ENCODE results near the gene GCN1. TPM values are rescaled to one million over a fixed set of nuclear protein-coding genes. Genes with fewer than 3 reads are reported as not detected.

The GCN1 gene
- total RNA-seq, 1 donor from 2014 or later, result 49.0 TPM

DNA sequence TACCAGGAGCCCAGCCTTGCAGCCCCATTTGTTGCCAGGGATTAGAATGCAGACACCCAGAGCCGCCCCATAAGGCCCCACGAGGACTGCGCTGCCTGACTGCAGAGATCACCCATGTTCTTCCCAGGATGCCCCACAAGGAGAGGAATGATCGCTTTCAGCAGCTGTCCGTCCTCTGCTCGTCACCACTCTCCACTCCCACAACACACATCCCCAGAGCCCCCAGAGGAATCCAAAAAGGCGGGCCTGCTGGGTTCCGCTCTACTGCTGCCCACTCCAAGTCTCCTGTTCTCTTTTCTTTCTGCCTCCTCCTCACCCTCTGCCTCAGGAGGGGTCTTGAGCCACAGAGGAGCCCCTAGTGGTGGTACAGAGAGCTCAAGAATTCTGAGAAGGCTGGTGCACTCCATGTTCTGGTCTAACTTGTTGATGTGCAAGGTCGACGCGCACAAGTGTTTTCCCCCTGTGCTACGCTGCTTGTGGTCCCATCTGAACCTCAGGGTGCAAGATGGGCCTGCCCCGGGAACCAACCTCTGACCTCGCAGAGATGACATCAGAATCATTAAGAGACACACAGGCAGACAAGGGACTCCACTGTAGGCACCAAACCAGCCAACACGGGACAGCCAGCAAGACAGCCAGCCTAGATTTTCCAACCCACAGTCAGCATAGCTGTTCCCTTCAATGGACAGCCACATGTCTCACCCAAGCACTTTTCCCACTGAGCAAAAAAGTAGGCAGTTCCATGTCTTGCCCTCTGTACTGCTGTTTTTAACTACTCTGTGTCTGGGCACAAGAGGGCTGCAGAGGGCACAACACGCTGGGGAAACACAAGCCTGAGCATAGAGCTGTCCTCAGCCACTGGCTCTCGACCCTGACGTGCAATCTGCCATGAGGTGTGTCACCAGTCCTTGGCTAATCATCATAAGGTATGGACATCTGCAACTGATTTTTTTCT, 41.1 kb upstream of the GCN1 start:
- Histone ChIP-seq H3K9me3 (no peaks in the 10 kb centered on the region), H3K27ac (peak overlapping the region; percentile 89 to 90), H3K4me1 (peaks cover 49 to 89% of the 10 kb centered on the region in 2 donors), H3K36me3 (no peaks in the 10 kb centered on the region), H3K27me3 (no peaks in the 10 kb centered on the region), H3K4me3 (peak overlapping the region in 1 of 2 donors; percentile 12)
- intact Hi-C loops (cut with DNase I), result no loop called here
- TF ChIP-seq, protein P1, sequence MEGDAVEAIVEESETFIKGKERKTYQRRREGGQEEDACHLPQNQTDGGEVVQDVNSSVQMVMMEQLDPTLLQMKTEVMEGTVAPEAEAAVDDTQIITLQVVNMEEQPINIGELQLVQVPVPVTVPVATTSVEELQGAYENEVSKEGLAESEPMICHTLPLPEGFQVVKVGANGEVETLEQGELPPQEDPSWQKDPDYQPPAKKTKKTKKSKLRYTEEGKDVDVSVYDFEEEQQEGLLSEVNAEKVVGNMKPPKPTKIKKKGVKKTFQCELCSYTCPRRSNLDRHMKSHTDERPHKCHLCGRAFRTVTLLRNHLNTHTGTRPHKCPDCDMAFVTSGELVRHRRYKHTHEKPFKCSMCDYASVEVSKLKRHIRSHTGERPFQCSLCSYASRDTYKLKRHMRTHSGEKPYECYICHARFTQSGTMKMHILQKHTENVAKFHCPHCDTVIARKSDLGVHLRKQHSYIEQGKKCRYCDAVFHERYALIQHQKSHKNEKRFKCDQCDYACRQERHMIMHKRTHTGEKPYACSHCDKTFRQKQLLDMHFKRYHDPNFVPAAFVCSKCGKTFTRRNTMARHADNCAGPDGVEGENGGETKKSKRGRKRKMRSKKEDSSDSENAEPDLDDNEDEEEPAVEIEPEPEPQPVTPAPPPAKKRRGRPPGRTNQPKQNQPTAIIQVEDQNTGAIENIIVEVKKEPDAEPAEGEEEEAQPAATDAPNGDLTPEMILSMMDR (IDR thresholded peaks at IDR 0.05), result no peak
- no peak for DNase-seq (ENCODE audit: low spot score in 2 of 2)

DNA sequence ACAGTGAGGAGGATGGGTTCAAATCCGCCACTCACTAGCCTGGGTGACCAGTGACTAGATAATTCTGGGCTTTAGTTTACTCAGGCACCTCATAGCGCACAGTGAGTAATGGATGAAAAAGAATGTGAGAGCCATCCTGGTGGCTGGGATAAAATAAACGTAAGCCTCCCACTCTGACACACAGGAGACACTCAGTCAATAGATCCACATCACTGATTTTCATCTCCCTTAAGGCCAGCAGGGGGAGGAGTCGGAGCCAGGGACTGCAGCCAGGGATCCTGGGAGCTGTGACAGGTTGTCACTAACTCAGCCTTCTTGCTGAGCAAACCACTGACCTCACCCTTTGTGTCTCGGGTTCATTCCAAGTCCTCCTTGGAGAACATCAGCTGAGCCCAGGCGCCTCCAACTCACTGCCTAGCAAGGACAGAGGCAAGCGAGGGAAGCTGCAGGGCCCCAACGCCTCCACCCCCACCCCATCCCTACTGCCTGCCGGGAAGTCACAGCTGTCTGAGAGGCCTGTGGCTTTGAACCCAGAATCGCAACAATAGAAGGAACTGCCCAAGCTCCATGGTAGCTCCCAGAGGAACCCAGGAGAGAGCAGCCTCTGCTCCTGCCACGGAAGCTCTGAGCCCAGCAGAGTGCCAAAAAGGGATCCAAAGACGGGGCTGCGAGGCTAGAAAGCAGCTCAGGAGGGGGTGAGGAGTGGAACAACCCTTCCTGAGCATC, 40.3 kb upstream of the GCN1 start:
- intact Hi-C loops (cut with DNase I), result loop anchor here (1.0 kb wide), 2 partner anchors 29 to 56 kb away; partner anchors contain the start of gene RNU4-2
- TF ChIP-seq, protein P1 (IDR thresholded peaks at IDR 0.05), result peak in 2 of 3 experiments; percentile 38 to 52
- H3K27me3 ChIP-seq, result no peaks in the 10 kb centered on the region
- no peaks in the 10 kb centered on the region for H3K9me3 ChIP-seq
- peaks cover 57 to 92% of the 10 kb centered on the region in 2 donors for H3K4me1 ChIP-seq
- H3K36me3 ChIP-seq, result no peaks in the 10 kb centered on the region
- DNase-seq (ENCODE audit: low spot score in 2 of 2), result peak; percentile 86 to 95
- H3K4me3 ChIP-seq, result peak overlapping the region in 1 of 2 donors; percentile 12
- peak overlapping the region; percentile 89 to 90 for H3K27ac ChIP-seq

DNA sequence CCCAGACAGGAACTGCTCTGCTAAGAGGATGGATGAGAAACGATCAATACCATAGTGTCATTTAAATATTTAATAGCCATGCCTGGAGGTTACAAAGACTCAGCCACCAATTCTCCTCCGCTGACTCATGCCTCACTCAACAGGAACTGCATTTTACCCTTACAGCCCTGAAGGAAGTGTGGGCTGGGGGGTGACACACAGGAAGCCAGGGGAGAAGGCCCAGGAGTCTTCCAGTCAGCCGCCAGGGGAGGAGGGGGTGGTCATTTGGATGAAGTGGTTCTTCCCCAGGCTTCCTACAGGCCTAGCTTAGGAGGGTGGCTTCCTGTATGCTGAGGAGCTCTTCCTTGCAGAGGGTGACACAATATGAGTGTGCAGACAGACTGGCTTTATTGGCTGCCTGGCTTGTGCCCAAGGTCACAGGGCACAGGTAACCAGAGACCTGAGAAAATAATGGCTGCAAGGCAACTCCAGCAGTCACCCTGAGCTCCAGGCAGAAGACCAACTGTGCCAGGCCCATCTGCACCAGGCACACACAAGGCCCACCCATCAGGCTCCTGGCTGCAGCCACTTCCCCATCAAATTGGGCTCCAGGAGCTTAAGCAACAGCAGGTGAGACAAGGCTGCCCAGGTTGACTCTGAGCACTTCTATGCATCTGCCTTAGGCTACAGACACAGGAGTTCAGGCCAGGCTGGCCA, 36.9 kb upstream of the GCN1 start:
- peak overlapping the region; percentile 89 to 90 for H3K27ac ChIP-seq
- peaks cover 51 to 86% of the 10 kb centered on the region in 2 donors for H3K4me1 ChIP-seq
- intact Hi-C loops (cut with DNase I), result no loop called here
- DNase-seq (ENCODE audit: low spot score in 2 of 2), result peak; percentile 56 to 90
- H3K36me3 ChIP-seq, result peaks cover 2 to 6% of the 10 kb centered on the region in 2 donors
- no peaks in the 10 kb centered on the region for H3K9me3 ChIP-seq
- H3K4me3 ChIP-seq, result no peak overlapping the region
- H3K27me3 ChIP-seq, result no peaks in the 10 kb centered on the region
- TF ChIP-seq, protein P1 (IDR thresholded peaks at IDR 0.05), result no peak

DNA sequence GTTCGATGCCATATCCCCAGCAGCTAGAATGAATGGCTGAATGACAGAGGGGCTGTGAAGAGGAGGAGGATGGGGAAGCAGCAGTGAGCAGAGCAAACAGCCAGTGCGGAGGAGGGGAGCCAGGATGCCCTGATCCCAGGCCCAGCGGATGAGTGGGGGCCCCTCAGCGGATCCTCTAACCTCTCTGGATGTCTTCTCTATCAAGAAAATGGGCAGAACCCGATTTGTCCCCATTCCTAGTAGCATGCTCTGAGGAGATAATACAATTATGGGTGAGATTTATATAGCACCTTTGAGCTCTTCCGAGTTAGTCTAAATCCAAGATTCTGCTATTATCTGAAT, 36.4 kb upstream of the GCN1 start:
- no peak for DNase-seq (ENCODE audit: low spot score in 2 of 2)
- peak overlapping the region in 1 of 2 donors; percentile 3 for H3K4me3 ChIP-seq
- H3K27me3 ChIP-seq, result no peaks in the 10 kb centered on the region
- peaks cover 50 to 81% of the 10 kb centered on the region in 2 donors for H3K4me1 ChIP-seq
- intact Hi-C loops (cut with DNase I), result no loop called here
- peaks cover 7 to 11% of the 10 kb centered on the region in 2 donors for H3K36me3 ChIP-seq
- peak overlapping the region; percentile 89 to 90 for H3K27ac ChIP-seq
- TF ChIP-seq, protein P1 (IDR thresholded peaks at IDR 0.05), result no peak
- H3K9me3 ChIP-seq, result no peaks in the 10 kb centered on the region

DNA sequence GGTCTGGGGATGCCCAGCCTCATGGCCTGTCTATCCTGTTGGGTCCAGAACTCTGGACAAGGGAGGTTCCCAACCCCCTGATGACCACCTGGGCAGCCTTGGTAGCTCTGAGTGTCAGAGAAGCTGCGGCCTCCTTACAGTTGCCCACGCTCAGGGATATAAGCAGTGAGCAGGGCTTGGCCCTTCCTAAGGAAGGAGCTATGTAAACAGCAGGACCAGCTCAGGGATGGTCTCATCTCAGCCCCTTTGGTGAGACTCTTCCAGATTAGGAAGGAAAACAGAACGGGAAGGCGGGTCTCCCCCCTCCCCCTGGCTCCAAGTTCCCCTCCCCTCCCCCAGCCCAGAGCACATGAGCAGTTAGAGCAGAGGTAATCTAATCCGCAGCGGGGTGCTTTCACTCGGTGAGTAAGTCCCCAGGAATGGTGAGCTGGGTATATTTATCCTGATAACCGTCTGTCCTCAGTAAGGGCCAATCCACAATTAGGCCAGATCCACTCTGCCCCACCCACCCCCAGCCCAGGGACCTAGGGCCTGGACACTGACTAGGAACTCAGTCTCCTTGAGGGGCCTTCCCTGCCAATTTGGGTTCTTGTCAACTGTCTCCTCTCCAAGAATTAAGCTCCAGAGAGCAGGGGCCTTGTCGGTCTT, 35.9 kb upstream of the GCN1 start:
- Histone ChIP-seq H3K4me1 (peaks cover 49 to 77% of the 10 kb centered on the region in 2 donors), H3K27me3 (no peaks in the 10 kb centered on the region), H3K36me3 (peaks cover 11 to 13% of the 10 kb centered on the region in 2 donors), H3K4me3 (peak overlapping the region in 1 of 2 donors; percentile 3), H3K27ac (peak overlapping the region; percentile 89 to 90), H3K9me3 (no peaks in the 10 kb centered on the region)
- intact Hi-C loops (cut with DNase I), result no loop called here
- TF ChIP-seq, protein P1 (IDR thresholded peaks at IDR 0.05), result no peak
- DNase-seq (ENCODE audit: low spot score in 2 of 2), result peak in 1 of 2 donors; percentile 89

Measured in ascending aorta (tissue), 2 donors.